Neural progenitor cell (in vitro differentiated cells): Measurements from ENCODE around the gene TBC1D24. TPM values are rescaled to one million over a fixed set of nuclear protein-coding genes. Genes with fewer than 3 reads are reported as not detected.

Experiments used
- DNase-seq: peaks from one replicate; pipeline ENCODE4 v3.0.0-alpha.2; 2016; ENCODE audit warnings: low spot score
- H2AFZ ChIP-seq: fragments of 200-600 bp; sonication (generic); replicated peaks from 2 replicates; pipeline ENCODE4 v1.6.1; 2016; ENCODE audit warnings: antibody characterized with exemption
- H3F3A ChIP-seq: fragments of 200-600 bp; sonication (generic); 2 replicates; pipeline ENCODE4 v1.6.1; 2016; ENCODE audit warnings: antibody characterized with exemption, low read depth
- H3K27ac ChIP-seq: fragments of 200-600 bp; sonication (generic); 2 replicates; pipeline ENCODE4 v1.5.1; 2016; ENCODE audit warnings: mild to moderate bottlenecking
- H3K27me3 ChIP-seq: fragments of 200-600 bp; sonication (generic); 2 replicates; pipeline ENCODE4 v1.6.1; 2016; ENCODE audit warnings: mild to moderate bottlenecking, moderate library complexity
- H3K36me3 ChIP-seq: fragments of 200-600 bp; sonication (generic); 2 replicates; pipeline ENCODE4 v1.5.1; 2016
- H3K4me1 ChIP-seq: fragments of 200-600 bp; sonication (generic); 2 replicates; pipeline ENCODE4 v1.6.1; 2016; ENCODE audit warnings: mixed run types
- H3K4me2 ChIP-seq: fragments of 200-600 bp; sonication (generic); 2 replicates; pipeline ENCODE4 v1.6.1; 2016
- H3K4me3 ChIP-seq: fragments of 200-600 bp; sonication (generic); 2 replicates; pipeline ENCODE4 v1.5.1; 2016
- H3K79me2 ChIP-seq: fragments of 200-600 bp; sonication (generic); 2 replicates; pipeline ENCODE4 v1.6.1; 2016; ENCODE audit warnings: low read depth
- H3K9ac ChIP-seq: fragments of 200-600 bp; sonication (generic); 2 replicates; pipeline ENCODE4 v1.6.1; 2016
- H3K9me3 ChIP-seq: fragments of 200-600 bp; sonication (generic); 2 replicates; pipeline ENCODE4 v1.5.1; 2016; ENCODE audit warnings: low read depth
- H4K20me1 ChIP-seq: fragments of 200-600 bp; sonication (generic); 2 replicates; pipeline ENCODE4 v1.6.1; 2016; ENCODE audit warnings: low read depth
- H3K27ac Mint-ChIP-seq: 3 replicates; pipeline ENCODE4 v1.8.0; 2021; ENCODE audit warnings: mixed read lengths
- H3K27me3 Mint-ChIP-seq: 2 replicates; pipeline ENCODE4 v1.8.0; 2022; ENCODE audit warnings: low read depth, mild to moderate bottlenecking, inconsistent platforms, moderate library complexity, mixed read lengths; ENCODE audit not compliant: insufficient read depth
- H3K36me3 Mint-ChIP-seq: 3 replicates; pipeline ENCODE4 v1.8.0; 2021; ENCODE audit warnings: mixed read lengths
- H3K4me1 Mint-ChIP-seq: 3 replicates; pipeline ENCODE4 v1.8.0; 2021; ENCODE audit warnings: mixed read lengths
- H3K4me3 Mint-ChIP-seq: 3 replicates; pipeline ENCODE4 v1.8.0; 2021; ENCODE audit warnings: mild to moderate bottlenecking, moderate library complexity, mixed read lengths
- H3K9me3 Mint-ChIP-seq: 3 replicates; pipeline ENCODE4 v1.8.0; 2020; ENCODE audit warnings: mixed read lengths
- EZH2 ChIP-seq: fragments of 200-600 bp; sonication (generic); IDR thresholded peaks from 2 replicates; pipeline ENCODE4 v1.6.1; 2017; ENCODE audit warnings: antibody characterized with exemption, mild to moderate bottlenecking, moderate library complexity
- EZH2phosphoT487 ChIP-seq: fragments of 200-600 bp; sonication (generic); IDR thresholded peaks from 2 replicates; pipeline ENCODE4 v1.6.1; 2017; ENCODE audit warnings: antibody characterized with exemption
- total RNA-seq: library from RNA; depleted of rRNA; stranded (reverse); fragments of >200 nt; gene quantifications from 2 replicates; pipeline ENCODE4 v1.2.3, GENCODE V29; 2015; ENCODE audit warnings: low replicate concordance
- TF ChIP-seq, protein P1 (sequence below): fragments of 200-600 bp; sonication (generic); IDR thresholded peaks from 2 replicates; pipeline ENCODE4 v1.5.1; 2017; ENCODE audit warnings: antibody characterized with exemption, mild to moderate bottlenecking

The TBC1D24 gene
- total RNA-seq, 1 donor from 2014 or later = 8.2 TPM

DNA sequence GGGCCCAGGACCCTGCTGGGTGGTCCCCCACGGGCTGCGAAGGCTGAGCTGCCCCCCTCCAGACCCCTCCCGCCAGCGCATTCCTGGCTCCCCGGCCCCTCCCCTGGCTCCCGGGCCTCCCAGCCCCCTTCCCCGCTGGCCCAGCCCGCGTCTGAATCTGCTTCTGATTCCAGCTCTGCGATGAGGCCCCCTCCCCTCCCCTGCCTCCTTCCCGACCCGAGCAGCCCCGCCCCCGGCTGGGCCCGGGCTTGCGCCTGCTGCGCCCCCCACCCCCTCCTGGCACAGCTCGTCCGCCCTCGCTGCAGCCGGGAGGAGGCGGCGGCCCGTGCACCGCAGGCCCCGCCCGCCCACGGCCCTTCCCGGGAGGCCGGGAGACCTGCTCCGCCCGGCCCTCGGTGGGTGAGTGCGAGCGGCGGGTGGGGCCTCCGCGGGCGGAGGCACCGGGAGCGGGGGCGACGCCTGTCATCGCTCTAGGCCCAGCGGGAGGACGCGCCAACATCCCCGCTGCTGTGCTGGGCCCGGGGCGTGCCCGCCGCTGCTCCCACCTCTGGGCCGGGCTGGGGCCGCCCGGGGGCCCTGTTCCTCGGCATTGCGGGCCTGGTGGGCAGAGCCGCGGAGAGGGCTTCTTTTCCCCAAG lies 3.8 kb upstream of the TBC1D24 start, which contains the start of gene NTN3:
Gene NTN3 (plus strand): TSS at position 282 of the 637 bp plus-strand sequence. CDS start 405 bp downstream, outside the sequence.
- Histone ChIP-seq H3F3A (peaks cover 62% of the 10 kb centered on the region), H3K4me3 (peak within 1 kb of the TSS; percentile 48), H4K20me1 (peaks cover 28% of the 10 kb centered on the region), H3K79me2 (peaks cover under 1% of the 10 kb centered on the region), H3K27ac (no peak within 1 kb of the TSS), H3K4me1 (peaks cover 46% of the 10 kb centered on the region), H3K9ac (no peak within 1 kb of the TSS), H3K36me3 (no peaks in the 10 kb centered on the region), H3K27me3 (peaks cover 49% of the 10 kb centered on the region), H3K9me3 (no peaks in the 10 kb centered on the region), H2AFZ (no peak within 1 kb of the TSS), H3K4me2 (peak within 1 kb of the TSS; percentile 89)
- peak; percentile 88 for DNase-seq
- no peak for TF ChIP-seq EZH2phosphoT487
- TF ChIP-seq, protein P1, sequence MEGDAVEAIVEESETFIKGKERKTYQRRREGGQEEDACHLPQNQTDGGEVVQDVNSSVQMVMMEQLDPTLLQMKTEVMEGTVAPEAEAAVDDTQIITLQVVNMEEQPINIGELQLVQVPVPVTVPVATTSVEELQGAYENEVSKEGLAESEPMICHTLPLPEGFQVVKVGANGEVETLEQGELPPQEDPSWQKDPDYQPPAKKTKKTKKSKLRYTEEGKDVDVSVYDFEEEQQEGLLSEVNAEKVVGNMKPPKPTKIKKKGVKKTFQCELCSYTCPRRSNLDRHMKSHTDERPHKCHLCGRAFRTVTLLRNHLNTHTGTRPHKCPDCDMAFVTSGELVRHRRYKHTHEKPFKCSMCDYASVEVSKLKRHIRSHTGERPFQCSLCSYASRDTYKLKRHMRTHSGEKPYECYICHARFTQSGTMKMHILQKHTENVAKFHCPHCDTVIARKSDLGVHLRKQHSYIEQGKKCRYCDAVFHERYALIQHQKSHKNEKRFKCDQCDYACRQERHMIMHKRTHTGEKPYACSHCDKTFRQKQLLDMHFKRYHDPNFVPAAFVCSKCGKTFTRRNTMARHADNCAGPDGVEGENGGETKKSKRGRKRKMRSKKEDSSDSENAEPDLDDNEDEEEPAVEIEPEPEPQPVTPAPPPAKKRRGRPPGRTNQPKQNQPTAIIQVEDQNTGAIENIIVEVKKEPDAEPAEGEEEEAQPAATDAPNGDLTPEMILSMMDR = no peak
- no peak for TF ChIP-seq EZH2
- Mint-ChIP-seq H3K27ac (no peak within 1 kb of the TSS), H3K4me3 (peak within 1 kb of the TSS; percentile 48), H3K4me1 (peaks cover 24% of the 10 kb centered on the region), H3K27me3 (peaks cover 16% of the 10 kb centered on the region), H3K36me3 (no peaks in the 10 kb centered on the region), H3K9me3 (no peaks in the 10 kb centered on the region)

DNA sequence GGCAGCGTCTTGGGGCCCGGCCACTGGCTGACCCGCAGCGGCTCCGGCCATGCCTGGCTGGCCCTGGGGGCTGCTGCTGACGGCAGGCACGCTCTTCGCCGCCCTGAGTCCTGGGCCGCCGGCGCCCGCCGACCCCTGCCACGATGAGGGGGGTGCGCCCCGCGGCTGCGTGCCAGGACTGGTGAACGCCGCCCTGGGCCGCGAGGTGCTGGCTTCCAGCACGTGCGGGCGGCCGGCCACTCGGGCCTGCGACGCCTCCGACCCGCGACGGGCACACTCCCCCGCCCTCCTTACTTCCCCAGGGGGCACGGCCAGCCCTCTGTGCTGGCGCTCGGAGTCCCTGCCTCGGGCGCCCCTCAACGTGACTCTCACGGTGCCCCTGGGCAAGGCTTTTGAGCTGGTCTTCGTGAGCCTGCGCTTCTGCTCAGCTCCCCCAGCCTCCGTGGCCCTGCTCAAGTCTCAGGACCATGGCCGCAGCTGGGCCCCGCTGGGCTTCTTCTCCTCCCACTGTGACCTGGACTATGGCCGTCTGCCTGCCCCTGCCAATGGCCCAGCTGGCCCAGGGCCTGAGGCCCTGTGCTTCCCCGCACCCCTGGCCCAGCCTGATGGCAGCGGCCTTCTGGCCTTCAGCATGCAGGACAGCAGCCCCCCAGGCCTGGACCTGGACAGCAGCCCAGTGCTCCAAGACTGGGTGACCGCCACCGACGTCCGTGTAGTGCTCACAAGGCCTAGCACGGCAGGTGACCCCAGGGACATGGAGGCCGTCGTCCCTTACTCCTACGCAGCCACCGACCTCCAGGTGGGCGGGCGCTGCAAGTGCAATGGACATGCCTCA lies 3.1 kb upstream of the TBC1D24 start:
- peaks cover 56% of the 10 kb centered on the region for H3K27me3 ChIP-seq
- peaks cover 16% of the 10 kb centered on the region for H3K27me3 Mint-ChIP-seq
- no peak overlapping the region for H2AFZ ChIP-seq

DNA sequence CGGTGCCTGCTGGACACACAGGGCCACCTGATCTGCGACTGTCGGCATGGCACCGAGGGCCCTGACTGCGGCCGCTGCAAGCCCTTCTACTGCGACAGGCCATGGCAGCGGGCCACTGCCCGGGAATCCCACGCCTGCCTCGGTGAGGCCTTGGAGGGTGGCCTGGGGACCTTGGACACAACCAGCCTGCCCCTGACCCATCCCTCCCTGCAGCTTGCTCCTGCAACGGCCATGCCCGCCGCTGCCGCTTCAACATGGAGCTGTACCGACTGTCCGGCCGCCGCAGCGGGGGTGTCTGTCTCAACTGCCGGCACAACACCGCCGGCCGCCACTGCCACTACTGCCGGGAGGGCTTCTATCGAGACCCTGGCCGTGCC lies 2.5 kb upstream of the TBC1D24 start:
- H3K9ac ChIP-seq = no peak overlapping the region
- H3K36me3 ChIP-seq = no peaks in the 10 kb centered on the region
- peaks cover 10% of the 10 kb centered on the region for H3K79me2 ChIP-seq
- no peak overlapping the region for H3K27ac Mint-ChIP-seq
- TF ChIP-seq, protein P1 = no peak
- TF ChIP-seq EZH2phosphoT487 (no peak), EZH2 (no peak)
- no peaks in the 10 kb centered on the region for H3K9me3 Mint-ChIP-seq
- H3K27me3 ChIP-seq = peaks cover 59% of the 10 kb centered on the region
- H3K36me3 Mint-ChIP-seq = no peaks in the 10 kb centered on the region
- peaks cover 31% of the 10 kb centered on the region for H3K4me1 Mint-ChIP-seq
- H3K4me3 Mint-ChIP-seq = peak overlapping the region; percentile 80
- H4K20me1 ChIP-seq = peaks cover 37% of the 10 kb centered on the region
- no peak overlapping the region for H3K27ac ChIP-seq
- peaks cover 54% of the 10 kb centered on the region for H3F3A ChIP-seq
- peaks cover 12% of the 10 kb centered on the region for H3K27me3 Mint-ChIP-seq
- no peak overlapping the region for H3K4me3 ChIP-seq
- DNase-seq = no peak
- H2AFZ ChIP-seq = no peak overlapping the region
- H3K9me3 ChIP-seq = no peaks in the 10 kb centered on the region
- H3K4me1 ChIP-seq = peaks cover 47% of the 10 kb centered on the region
- no peak overlapping the region for H3K4me2 ChIP-seq

More for the DNA sequence above, 3.1 kb upstream of the TBC1D24 start:
- Mint-ChIP-seq H3K4me3 (no peak overlapping the region), H3K27ac (no peak overlapping the region), H3K9me3 (no peaks in the 10 kb centered on the region), H3K4me1 (peaks cover 30% of the 10 kb centered on the region), H3K36me3 (no peaks in the 10 kb centered on the region)
- peaks cover 36% of the 10 kb centered on the region for H4K20me1 ChIP-seq
- H3F3A ChIP-seq = peaks cover 60% of the 10 kb centered on the region
- H3K9ac ChIP-seq = no peak overlapping the region
- no peaks in the 10 kb centered on the region for H3K9me3 ChIP-seq
- TF ChIP-seq, protein P1 = no peak
- peak; percentile 33 for TF ChIP-seq EZH2phosphoT487
- TF ChIP-seq EZH2 = no peak
- H3K27ac ChIP-seq = no peak overlapping the region
- peak overlapping the region; percentile 48 for H3K4me3 ChIP-seq
- H3K79me2 ChIP-seq = peaks cover 8% of the 10 kb centered on the region
- peak; percentile 50 for DNase-seq
- peaks cover 47% of the 10 kb centered on the region for H3K4me1 ChIP-seq
- H3K4me2 ChIP-seq = peak overlapping the region; percentile 89
- no peaks in the 10 kb centered on the region for H3K36me3 ChIP-seq
